KG1 (cell line): ENCODE measurements around the gene MICB.

Experiments used
- DNase-seq: peaks from one replicate; lab custom pipeline; 2025; lab: John Stamatoyannopoulos, UW

Gene MICB

DNA sequence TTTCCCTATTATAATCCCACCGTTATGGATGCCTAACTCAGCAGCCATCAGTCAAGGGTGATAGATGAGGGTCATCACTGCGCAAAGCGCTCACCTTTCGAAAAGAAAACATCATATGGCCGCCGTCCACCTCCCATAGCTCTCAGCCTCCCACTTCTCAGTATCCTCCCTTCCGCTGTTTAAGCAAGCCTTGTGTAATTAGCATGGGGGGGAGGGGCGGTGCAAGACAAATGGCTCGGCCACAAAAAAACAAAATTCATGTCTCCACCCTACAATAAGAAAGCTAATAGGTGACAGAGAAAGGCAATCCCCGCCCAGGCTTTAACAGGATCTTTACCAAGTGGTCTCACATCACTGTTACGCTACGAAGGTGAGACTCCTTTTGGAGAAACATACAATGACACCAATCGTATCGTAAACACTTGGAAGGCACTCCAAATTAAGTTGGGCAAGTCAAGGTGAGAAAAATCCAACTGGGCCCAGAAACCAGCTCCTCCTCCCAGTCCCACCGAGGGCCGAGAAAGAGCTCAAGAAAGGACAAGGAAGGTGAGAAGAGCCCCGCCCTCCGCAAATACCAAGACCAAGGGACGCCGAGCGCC, 43.2 kb downstream of the MICB start:
- peak; percentile 57 for DNase-seq

- peak; percentile 99 for DNase-seq
Measured at GRCh38 chr6:31541658-31542521, 43.9 kb downstream of the MICB start, which contains the start of gene DDX39B. Gene DDX39B (minus strand): TSS chr6:31542003. CDS start chr6:31540532, 1,471 bp downstream.

DNA sequence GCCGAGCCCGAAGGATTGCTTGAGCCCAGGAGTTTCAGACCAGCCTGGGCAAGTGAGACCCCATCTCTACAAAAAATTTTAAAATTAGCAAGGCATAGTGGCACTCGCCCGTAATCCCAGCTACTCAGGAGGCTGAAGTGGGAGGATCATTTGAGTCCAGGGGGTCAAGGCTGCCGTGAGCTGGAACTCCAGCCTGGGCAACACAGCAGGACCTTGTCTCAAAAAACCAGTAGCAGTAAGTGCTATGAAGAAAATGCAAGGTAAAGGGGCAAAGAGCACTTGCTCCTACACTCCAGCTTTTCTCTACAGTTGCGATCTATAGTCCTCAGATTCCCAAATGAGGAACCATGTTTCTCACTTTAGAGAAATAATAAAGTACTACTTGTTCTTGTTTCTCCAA, 45.7 kb downstream of the MICB start:
- no peak for DNase-seq

DNA sequence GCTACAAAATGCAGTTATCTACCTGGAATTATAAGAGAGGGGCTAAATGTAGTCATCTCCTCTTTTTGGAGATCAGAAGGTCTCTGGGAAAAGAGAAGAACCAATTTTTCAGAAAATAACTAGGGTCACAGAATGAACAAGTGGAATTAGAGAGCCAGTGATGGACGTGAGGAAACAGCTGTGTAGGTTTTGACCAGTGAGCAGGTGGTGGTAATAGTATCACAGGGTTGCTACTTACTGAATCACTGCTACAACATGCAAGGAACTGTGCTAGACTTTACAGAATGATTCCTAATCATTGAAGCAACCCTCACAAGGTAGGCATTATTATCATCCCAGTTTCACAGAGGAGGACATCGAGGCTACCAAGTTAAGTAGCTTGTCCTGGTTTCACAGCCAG, 46.7 kb downstream of the MICB start:
- no peak for DNase-seq

GRCh38 chr6:31545291-31545690, 47.3 kb downstream of the MICB start:
- no peak for DNase-seq

DNA sequence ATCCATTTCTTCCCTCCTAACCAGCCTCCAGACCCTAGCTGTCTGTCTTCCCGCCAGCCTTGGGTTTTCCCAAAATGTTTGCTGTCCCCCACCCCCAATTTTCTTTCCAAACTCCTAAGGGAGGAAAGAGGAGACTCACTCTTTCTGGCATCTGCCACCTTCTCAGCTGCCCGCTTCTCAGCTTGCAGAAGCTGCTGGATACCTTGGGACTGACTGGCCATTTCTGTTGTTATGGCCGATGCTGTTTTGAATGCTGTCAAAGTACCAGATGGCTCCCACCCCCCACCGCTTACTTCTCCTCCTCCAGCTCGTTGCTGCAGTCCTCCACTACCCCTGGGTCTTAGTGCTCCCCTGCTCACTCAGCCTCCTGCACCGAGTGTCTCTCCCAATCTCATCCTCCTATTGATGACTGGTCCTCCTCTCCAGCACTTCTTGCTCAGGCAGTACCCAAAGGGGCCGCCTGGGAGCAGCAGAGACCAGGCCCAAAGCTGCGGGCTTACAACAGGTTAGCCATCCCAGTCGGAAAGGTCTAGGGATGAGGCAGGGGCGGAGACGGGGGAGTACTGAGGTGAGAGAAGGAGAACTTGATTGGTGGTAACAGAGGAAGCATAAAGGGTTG, 48.5 kb downstream of the MICB start, which contains the start of gene ATP6V1G2:
Gene ATP6V1G2, minus strand, starts transcription at position 270 of the 619 bp plus-strand sequence. Its CDS starts 49 bp downstream, at position 221.
- peak; percentile 68 for DNase-seq

DNA sequence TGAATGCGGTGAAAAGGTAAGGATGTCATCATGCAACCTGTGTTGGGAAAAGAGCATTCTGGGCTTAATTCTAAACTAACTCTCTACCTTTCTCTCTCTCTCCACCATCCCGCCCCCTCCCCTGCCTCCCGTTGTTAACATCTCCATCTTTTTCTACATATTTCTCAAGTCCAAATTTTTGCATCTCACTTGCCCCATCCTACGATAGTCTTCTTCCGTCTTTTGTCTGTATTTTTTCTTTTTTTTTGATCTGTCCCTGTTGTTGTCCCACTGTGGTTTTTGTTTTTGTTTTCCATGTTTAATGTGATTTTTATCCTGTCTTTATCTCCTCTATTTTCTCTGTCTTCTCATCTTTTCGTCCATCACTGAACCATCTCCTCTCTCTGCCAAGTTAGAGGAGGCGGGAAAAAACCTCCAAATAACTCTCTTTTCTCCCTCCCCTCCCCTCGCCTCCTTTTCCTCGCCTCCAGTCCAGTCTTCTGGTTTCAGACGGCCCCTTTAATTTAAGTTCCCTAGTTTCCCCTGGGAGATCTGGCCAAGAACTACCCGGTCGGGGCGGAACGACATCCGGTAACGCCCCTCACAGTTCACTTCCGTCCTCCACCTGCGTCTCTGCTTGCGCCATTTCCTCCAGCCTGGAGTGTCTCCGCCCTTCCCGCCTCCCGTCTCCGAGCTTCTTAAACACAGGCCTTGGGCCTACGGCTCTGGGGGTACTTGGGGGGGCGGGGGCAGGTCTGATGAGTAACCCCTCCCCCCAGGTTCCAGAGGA, 49.2 kb downstream of the MICB start, which contains the start of gene NFKBIL1:
Gene NFKBIL1, plus strand, starts transcription at position 651 of the 769 bp plus-strand sequence. Its CDS starts 87 bp downstream, at position 738.
- DNase-seq, result peak; percentile 88

DNA sequence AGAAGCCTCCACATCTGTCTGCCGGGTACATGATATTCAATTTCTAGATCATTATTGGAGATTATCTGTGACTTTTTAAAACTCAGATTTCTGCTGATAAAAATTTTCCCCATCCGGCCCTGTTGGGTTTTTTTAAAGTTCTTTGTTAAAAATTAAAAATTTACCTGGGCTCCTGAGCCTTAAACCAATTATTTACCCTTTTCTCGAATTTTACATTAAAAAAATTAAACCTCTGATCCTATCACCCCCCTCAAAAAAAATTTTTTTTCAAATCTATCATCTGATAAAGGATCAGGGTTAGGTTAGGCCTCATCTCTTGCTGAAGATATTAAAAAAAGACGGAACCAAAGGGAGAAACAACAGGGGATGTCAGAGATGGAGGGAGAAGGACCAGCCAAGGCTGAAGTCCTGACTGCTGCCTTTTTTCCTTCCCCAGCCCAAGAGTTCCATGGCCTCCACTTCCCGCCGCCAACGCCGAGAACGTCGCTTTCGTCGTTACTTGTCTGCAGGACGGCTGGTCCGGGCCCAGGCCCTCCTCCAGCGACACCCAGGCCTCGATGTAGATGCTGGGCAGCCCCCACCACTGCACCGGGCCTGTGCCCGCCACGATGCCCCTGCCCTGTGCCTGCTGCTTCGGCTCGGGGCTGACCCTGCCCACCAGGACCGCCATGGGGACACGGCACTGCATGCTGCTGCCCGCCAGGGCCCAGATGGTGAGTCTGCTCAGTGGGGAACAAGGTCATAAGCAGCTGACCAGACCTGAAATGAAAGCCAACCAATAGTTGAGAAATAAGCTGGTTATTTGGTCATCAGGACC, 50.0 kb downstream of the MICB start:
- no peak for DNase-seq

DNA sequence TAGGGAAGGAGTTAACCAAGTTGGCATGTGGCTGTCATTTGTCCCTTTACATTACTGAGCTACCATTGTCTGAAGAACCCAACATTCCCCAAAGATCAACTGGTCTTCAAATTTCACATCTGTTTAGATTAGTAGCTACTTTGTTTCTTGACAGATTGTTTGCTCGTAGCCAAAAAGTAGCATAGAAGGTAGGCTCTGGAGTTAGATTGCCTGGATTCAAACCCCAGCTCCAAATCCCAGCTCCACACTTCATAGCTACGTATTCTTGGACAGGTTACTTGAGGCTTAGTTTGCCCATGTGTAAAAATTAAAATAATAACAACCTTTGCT, 50.6 kb downstream of the MICB start:
- no peak for DNase-seq

DNA sequence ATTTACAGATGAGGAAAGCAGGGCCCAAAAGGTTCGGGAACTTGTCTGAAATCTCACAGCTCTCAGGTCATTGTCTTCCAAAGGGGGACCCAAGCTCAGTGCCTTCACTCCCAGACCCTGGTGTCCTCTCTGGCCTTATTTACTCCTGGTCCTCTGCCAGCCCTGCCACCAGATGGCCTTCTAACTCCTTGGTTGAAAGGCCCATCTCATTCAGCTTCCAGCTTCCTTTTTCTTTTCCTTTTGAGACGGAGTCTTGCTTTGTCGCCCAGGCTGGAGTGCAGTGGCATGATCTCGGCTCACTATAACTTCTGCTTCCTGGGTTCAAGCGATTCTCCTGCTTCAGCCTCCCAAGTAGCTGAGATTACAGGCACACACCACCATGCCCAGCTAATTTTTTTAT, 53.4 kb downstream of the MICB start:
- DNase-seq, result peak; percentile 46

GRCh38 chr6:31556307-31556706, 58.4 kb downstream of the MICB start:
- no peak for DNase-seq

DNA sequence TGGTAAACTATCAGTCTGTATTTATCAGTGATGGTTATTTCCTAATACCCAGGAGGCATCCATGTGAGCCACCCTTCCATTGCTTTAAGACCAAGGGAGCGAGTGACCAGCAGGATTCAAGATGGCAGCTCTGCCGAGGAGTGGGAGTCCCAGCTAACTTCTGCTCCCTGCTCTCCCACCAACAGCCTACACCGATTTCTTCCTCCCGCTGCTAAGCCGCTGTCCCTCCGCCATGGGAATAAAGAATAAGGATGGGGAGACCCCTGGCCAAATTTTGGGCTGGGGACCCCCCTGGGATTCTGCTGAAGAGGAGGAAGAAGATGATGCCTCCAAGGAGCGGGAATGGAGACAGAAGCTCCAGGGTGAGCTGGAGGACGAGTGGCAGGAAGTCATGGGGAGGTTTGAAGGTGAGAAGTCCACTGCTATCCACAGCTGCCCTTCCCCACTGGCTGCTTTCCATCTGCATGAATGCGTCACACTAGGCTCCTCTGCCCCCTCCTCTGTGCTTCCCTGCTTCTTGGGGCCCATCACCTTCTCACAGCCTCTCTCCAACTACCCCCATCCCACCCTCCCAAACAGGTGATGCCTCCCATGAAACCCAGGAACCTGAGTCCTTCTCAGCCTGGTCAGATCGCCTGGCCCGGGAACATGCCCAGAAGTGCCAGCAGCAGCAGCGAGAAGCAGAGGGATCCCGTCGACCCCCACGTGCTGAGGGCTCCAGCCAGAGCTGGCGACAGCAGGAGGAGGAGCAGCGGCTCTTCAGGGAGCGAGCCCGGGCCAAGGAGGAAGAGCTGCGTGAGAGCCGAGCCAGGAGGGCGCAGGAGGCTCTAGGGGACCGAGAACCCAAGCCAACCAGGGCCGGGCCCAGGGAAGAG, 59.7 kb downstream of the MICB start:
- no peak for DNase-seq

GRCh38 chr6:31558318-31558625, 60.3 kb downstream of the MICB start:
- DNase-seq, result no peak

- DNase-seq, result peak; percentile 73
Measured at GRCh38 chr6:31558631-31559500, 60.9 kb downstream of the MICB start.

DNA sequence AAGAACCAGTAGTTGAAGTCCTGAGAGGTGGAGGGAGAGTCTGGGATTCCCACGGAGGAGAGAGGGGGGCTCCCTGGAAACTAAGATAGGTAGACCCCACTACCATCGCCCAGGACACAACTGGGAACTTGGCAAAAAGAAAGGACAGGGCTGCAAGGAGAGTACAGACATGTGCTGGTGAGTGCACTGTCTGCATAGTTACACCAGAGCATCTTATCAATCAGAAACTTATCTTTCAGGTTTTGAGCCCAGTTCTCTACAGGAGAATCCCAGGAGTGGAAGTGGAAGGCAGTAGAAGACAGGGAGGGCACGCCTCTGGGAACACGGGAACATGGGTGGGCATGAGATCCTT, 61.6 kb downstream of the MICB start:
- no peak for DNase-seq

DNA sequence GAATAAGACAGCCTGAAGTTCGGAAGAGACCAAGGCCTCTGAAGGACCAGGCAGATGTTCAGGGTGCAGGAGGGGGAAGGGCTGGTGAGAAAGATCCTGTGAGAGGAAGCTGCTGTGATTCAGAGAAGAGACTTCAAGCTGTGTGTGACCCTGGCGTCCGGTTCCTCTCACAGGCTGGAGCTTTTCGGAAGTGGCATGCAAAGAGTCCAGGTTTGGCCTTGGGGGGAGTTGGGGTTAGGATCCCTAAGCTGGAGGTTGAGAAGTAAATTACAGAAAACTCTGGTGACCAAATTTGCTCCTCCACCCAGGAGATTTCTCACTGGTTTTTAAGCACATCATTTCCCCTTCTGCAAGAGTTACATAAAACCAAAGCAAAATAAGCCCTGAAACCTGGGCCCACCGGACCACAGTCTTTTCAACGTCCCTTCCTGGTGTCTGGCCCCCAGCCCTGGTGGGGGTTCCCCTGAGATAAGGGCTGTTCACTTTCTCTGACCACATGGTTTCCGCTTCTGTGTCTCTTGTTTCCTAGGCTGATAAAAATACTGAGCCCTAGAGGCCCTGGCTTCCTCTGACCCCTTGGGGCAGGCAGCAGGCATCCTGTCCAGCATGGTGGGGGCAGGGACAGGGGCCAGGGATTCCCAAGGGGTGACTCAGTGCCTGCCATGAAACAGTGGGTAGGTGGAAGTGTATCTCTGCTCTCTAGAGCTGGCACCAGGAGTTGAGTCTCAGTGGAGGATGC, 62.2 kb downstream of the MICB start:
- peak; percentile 52 for DNase-seq

DNA sequence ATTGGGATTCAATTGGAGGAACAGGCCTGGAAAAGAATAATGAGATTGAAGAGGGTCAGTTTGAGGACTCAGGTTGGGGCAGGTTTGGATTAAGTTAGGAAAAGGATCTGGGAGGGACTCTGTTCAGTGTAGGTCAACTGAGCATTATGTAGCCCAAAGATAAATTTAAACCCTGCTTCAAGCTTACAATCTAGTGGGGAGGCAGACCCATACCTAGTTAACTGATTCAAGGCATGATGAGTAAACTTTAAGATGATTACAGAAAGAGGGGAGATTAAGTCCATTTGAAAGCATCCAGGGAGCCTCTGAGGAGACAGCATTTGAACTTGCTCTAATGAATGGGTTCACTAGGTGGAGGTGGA, 62.7 kb downstream of the MICB start:
- DNase-seq, result no peak
